ENCODE measurements around the gene KCNH5.

KCNH5 gene

GRCh38 chr14:62736048-62737043 is 308.9 kb downstream of the KCNH5 start:
- no peak for DNase-seq

DNA sequence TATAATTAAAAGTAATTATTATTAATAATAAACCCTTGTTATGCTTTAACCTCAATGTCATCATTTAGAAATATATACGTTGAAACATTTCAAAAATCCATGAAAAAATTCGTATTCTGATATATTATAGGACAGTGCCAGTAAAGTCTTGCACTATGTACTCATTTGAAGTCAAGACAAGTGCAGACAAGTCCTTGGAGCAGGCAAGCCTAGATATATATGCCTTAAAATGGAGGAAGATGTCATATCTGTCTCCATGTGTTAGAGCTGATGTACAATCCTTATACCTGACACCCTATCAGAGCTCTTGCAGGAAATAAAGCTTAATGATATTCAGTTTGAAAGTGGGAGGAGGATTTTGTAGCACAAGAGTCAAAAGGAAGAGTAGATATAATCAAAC is 310.4 kb downstream of the KCNH5 start:
- no peak for DNase-seq

DNA sequence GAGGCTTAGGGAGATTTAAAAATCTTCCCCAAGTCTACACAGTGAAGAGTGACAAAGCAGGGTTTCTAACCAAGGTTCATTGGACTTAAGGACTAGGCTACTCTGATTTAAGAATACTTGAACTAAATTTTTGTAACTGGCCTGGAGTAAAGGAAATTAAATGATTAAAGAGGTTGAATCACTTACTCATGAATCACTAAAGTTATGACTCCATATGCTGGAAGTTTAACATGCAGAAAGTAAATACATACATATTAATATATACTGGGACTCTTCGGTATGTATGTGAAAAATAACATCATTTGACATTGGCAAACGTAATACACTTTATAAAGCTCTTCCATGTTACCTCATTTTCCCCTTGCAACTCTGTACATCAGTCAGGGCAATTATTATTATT is 322.9 kb downstream of the KCNH5 start:
- DNase-seq, result no peak

GRCh38 chr14:62718629-62719028 is 326.6 kb downstream of the KCNH5 start:
- no peak for DNase-seq

DNA sequence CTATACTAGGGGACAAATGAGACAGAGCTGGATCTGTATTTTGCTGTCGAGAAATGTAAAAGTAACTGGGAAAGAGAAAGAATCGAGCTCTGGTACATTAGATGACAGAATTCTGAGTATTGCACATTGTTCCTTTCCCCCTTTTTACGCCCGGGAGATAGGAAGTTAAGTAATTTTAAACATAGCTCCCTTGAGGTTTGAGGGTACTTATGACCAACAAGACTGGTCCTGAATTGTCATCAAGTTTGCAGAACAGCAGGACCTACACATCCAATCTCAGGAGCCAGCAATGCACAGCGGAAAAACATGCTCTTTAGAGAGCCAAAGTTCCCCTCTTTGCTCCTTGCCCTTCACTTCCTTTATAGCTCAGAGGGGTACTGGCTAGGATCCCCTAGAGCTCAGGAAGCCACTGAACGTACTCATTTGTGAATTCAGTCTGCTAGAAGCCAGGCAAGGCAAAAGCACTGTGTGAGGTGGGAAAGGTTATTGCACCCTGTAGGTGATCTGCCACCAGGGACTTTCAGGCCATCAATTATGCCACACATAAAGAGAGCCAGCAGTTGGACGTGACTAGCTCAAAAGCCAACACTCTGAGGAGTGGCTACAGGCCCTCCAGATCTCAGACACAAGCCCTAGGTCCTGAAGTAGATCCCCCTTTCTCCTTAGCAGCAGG is 333.8 kb downstream of the KCNH5 start:
- DNase-seq, result no peak

DNA sequence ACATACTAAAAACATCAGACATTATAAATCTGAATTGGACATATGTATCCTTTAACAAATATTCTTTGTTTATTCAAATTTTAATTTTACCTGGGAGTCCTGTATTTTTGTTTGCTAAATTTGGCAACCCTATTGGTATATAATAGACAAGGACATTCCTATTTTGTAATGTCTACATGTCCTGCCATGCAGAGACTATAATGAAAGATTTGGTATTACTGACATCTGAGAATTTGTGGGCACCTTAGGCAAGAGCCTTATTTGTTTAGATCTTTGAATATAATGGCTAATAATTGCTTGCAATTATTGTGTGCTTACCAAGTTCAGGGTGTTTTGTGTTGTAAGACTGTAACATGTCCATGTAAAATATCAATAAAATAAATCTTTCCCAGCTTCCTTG is 334.4 kb downstream of the KCNH5 start:
- DNase-seq, result no peak

DNA sequence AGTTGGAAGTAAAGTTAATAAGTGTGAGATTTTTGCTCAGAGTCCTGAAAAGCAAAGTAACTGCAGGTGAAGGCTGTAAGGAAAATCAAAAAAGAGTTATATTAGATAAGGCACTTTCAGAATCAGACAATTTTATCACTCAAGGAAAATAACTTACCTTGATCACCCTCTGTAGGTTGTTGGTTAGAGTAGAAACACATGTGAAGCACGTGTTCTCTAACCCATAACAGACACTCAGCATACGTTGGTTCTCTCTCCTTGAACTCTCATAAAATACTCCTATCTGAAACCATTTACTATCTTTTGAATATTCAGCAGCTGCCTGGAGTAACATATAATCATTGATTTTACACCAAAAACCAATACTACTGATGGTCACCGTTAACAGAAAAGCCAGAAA is 335.5 kb downstream of the KCNH5 start:
- no peak for DNase-seq

- no peak for DNase-seq
These were observed 339.0 kb downstream of the KCNH5 start for GRCh38 chr14:62706217-62706616.

- DNase-seq, result no peak
These were observed 347.8 kb downstream of the KCNH5 start for GRCh38 chr14:62697461-62697860.

DNA sequence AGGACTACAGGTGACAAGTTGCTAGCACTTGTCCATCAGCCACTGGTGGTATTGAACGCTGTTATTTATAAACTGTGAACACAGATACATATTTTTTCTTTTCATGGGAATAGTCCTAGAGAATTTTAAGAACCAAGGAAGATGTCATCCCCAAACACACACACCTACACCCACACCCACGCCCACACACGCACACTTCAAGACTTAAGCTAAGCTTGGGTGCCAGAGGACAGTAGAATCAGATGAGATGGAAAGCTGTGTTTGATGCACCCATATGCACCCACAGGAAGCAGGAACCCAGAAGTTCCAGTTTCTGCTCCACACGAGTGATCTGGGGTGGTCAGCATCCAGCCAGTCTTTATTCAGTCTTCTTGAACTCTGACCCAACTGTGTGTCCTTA is 348.3 kb downstream of the KCNH5 start:
- no peak for DNase-seq

- DNase-seq, result no peak
These were observed 348.8 kb downstream of the KCNH5 start for GRCh38 chr14:62696331-62696924.

DNA sequence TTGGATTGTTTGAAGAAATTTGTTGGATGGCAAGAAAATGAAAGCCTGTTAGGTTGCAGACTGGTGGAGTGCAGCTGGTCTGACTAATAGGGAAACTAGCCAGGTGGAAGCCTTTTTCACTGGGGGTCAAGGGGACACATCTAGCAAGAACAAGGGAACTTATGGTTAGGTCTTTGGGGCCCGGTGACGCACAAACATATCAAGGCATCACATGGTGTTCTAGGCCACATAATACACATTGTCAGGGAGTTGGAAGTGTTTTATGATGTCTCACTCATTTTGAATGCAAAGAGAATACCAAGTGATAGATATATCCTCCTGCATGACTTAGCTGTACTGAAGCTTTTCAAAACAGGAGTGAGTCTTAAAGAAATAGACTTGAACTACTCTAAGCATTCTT is 351.2 kb downstream of the KCNH5 start:
- no peak for DNase-seq

DNA sequence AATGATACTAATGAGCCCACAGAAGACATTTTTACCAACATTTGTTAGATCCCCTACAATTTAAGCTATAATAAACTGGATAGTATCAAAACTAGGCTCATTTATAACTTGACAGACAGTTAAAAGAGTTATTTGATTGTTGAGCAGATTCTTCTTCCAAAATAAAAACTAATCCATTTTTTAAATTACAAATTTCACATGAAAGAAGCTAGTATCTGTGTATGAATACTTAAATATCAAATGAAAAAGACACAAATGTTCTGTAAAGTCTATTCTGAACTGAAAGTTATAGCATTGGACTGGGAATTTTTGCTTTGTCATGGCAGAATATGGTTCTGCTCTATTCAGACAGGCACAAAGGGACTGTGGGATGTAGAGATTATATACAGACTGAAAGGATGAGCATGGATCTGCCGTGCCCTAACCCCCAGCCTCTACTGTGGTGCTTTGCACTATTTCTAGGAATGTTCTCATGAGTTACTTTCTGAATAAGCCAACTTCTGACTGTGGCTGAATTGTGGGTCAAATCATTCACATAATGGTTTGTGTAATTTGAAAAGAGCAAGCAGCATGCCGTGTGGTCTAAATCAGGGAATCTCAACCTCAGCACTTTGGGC is 352.7 kb downstream of the KCNH5 start:
- DNase-seq, result no peak

GRCh38 chr14:62691647-62692489 is 353.4 kb downstream of the KCNH5 start:
- DNase-seq, result peak in 1 of 2 experiments; percentile 61

DNA sequence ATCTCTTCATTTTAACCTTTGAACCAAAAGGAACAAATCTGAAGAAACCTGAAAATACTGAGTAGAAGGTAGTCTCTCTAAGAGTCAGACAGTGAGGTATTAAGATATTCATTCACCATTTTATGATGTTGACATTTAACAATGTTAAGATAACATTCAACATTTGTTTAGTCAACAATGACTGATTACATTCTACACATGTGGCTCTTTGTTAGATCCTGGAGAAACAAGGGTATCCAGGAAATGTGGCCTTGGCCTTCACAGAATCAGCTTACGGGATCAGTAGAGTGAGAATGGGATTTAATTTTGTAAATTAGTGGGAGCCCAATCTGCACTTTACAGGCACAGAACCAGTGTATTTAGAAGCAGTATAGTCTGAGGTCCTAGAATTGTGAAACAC is 355.5 kb downstream of the KCNH5 start:
- DNase-seq, result peak; percentile 58 to 78

DNA sequence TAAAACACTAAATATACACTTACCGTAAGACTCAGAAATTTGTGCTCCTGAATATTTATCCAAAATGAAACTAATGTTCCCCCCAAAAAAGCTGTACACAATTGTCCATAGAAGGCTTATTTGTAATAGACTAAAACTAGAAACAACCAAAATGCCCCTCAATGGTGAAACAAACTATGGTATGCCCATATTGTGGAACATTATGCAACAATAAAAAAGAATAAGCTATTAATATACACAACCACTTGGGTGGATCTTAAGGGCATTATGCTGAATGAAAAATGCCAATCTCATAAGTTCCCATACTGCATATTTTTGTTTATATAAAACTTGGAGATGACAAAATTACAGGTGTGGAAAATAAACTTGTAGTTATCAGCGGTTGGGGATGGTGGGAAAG is 357.4 kb downstream of the KCNH5 start:
- no peak for DNase-seq

DNA sequence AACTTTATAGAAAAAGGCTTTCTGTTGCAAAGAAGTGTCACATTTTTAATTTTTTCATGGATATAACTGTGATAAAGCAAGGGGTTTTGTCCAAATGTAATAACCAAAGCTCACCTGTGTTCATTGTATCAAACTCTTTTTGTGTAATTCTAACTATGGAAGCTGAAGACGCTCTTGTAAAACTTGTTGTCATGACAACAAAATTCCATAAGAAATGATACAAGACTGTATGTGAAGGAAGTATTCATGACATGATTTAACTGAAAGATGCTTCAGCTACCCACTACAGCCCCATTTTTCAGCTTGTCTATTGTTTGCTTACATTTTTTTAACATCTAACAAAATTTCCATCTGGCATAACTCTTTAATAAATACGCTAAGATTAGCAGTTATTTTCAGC is 360.9 kb downstream of the KCNH5 start:
- DNase-seq, result no peak

- no peak for DNase-seq
These were observed 363.1 kb downstream of the KCNH5 start for GRCh38 chr14:62682208-62682607.

GRCh38 chr14:62674563-62675237 is 370.6 kb downstream of the KCNH5 start:
- no peak for DNase-seq

GRCh38 chr14:62673014-62673755 is 372.1 kb downstream of the KCNH5 start:
- no peak for DNase-seq

GRCh38 chr14:62670526-62670925 is 374.7 kb downstream of the KCNH5 start:
- DNase-seq, result no peak
